HepG2 (cell line): ENCODE data around the gene COL25A1.

Experiments
- MAFK ChIP-seq, 2 experiments: IDR thresholded peaks in 1 of 2; conservative IDR thresholded peaks in 1 of 2; 2 replicates each; pipeline ENCODE4 v1.6.1; 2011; ENCODE audit warnings: improper control_type of control experiment in 2 of 2, low read length in 2 of 2
- MAZ ChIP-seq, 2 experiments: sonication (generic) in 1 of 2; formaldehyde crosslinking in 1 of 2; IDR thresholded peaks; 2 replicates each; pipeline versions ENCODE4 v1.5.0 to v1.6.1; 2012 to 2020; ENCODE audit warnings: low read depth in 2 of 2, mild to moderate bottlenecking in 2 of 2, borderline replicate concordance in 1 of 2, improper control_type of control experiment in 1 of 2, low read length in 1 of 2, missing genetic modification reagents in 1 of 2, moderate library complexity in 1 of 2
- SIN3A ChIP-seq: IDR thresholded peaks from 2 replicates; pipeline ENCODE4 v1.6.1; 2011; ENCODE audit warnings: low read depth, mild to moderate bottlenecking, control low read depth, low read length, borderline replicate concordance
- SUZ12 ChIP-seq: fragments of 150-350 bp; IDR thresholded peaks from 2 replicates; pipeline ENCODE4 v1.6.1; 2014; ENCODE audit warnings: low read depth, low read length
- TF ChIP-seq, protein P1 (sequence below): sonication (generic); formaldehyde crosslinking; IDR thresholded peaks from 2 replicates; pipeline ENCODE4 v1.5.0; 2020; ENCODE audit warnings: mild to moderate bottlenecking, missing genetic modification reagents, moderate library complexity

DNA sequence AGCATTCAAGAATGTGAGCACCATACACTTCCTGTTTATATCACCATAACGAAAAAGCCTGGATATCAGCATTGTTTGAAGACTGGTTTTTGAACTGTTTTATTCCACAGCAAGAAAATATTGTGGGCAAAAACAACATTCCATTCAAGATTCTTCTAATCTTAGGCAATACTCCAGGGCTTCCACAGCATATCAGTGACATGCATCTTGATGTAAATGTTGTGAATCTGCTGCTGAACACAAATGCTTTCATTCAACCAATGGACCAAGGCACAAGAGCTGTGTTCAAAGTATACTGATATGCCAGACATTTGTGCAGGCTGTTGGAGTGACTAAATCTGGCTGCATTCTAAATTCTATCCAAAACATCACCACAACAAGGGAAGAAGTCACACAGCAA is 279.5 kb downstream of the COL25A1 start:
- TF ChIP-seq, protein P1, sequence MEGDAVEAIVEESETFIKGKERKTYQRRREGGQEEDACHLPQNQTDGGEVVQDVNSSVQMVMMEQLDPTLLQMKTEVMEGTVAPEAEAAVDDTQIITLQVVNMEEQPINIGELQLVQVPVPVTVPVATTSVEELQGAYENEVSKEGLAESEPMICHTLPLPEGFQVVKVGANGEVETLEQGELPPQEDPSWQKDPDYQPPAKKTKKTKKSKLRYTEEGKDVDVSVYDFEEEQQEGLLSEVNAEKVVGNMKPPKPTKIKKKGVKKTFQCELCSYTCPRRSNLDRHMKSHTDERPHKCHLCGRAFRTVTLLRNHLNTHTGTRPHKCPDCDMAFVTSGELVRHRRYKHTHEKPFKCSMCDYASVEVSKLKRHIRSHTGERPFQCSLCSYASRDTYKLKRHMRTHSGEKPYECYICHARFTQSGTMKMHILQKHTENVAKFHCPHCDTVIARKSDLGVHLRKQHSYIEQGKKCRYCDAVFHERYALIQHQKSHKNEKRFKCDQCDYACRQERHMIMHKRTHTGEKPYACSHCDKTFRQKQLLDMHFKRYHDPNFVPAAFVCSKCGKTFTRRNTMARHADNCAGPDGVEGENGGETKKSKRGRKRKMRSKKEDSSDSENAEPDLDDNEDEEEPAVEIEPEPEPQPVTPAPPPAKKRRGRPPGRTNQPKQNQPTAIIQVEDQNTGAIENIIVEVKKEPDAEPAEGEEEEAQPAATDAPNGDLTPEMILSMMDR (CRISPR knock-in tag), result no peak
- no peak for TF ChIP-seq SIN3A
- TF ChIP-seq MAFK (conservative IDR thresholded peaks at IDR 0.05 in 1 of 2, IDR thresholded peaks at IDR 0.05 in 1 of 2; ENCODE audit: low read length in 2 of 2), result no peak
- TF ChIP-seq SUZ12, result no peak
- no peak for TF ChIP-seq MAZ (IDR thresholded peaks at IDR 0.05; ENCODE audit: borderline replicate concordance, low read depth, low read length)
- TF ChIP-seq MAZ (CRISPR knock-in tag; IDR thresholded peaks at IDR 0.05; ENCODE audit: low read depth), result no peak
